Nephron progenitor cell (in vitro differentiated cells): ENCODE measurements around the gene PLA2G6.
A peak's percentile ranks its signal among the peaks of the same experiment; 100 is the strongest.

Experiments
- DNase-seq: peaks from one replicate; pipeline ENCODE4 v3.0.0; 2021
- H3K27ac Mint-ChIP-seq: 2 replicates; pipeline ENCODE4 v1.8.0; 2021; ENCODE audit warnings: mild to moderate bottlenecking, moderate library complexity, mixed read lengths
- H3K27me3 Mint-ChIP-seq: 2 replicates; pipeline ENCODE4 v1.8.0; 2021; ENCODE audit warnings: mild to moderate bottlenecking, low read depth, mixed read lengths; ENCODE audit not compliant: poor library complexity
- H3K36me3 Mint-ChIP-seq: 2 replicates; pipeline ENCODE4 v1.8.0; 2021; ENCODE audit warnings: low read depth, mixed read lengths
- H3K4me1 Mint-ChIP-seq: 2 replicates; pipeline ENCODE4 v1.8.0; 2021; ENCODE audit warnings: mixed read lengths
- H3K4me3 Mint-ChIP-seq: 2 replicates; pipeline ENCODE4 v1.8.0; 2021; ENCODE audit warnings: mild to moderate bottlenecking, moderate library complexity, mixed read lengths
- H3K9me3 Mint-ChIP-seq: 2 replicates; pipeline ENCODE4 v1.8.0; 2021; ENCODE audit warnings: mild to moderate bottlenecking, moderate library complexity, mixed read lengths
- CTCF ChIP-seq: fragments of 200-600 bp; sonication (generic); IDR thresholded peaks from 2 replicates; pipeline ENCODE4 v1.5.0; 2021; ENCODE audit warnings: antibody characterized with exemption

The PLA2G6 gene

GRCh38 chr22:38170469-38170868 lies 11.2 kb downstream of the PLA2G6 start:
- Mint-ChIP-seq H3K27ac (peak overlapping the region; percentile 59), H3K27me3 (no peaks in the 10 kb centered on the region), H3K4me3 (no peak overlapping the region), H3K4me1 (peaks cover 63% of the 10 kb centered on the region), H3K9me3 (no peaks in the 10 kb centered on the region), H3K36me3 (peaks cover 20% of the 10 kb centered on the region)
- no peak for TF ChIP-seq CTCF
- no peak for DNase-seq

GRCh38 chr22:38169116-38169515 lies 12.5 kb downstream of the PLA2G6 start:
- Mint-ChIP-seq H3K4me3 (no peak overlapping the region), H3K27ac (peak overlapping the region; percentile 51), H3K27me3 (no peaks in the 10 kb centered on the region), H3K4me1 (peaks cover 66% of the 10 kb centered on the region), H3K36me3 (peaks cover 24% of the 10 kb centered on the region), H3K9me3 (no peaks in the 10 kb centered on the region)
- no peak for TF ChIP-seq CTCF
- DNase-seq, result no peak

GRCh38 chr22:38167988-38168407 lies 13.6 kb downstream of the PLA2G6 start:
- no peak for TF ChIP-seq CTCF
- no peaks in the 10 kb centered on the region for H3K27me3 Mint-ChIP-seq
- H3K36me3 Mint-ChIP-seq, result peaks cover 24% of the 10 kb centered on the region
- H3K27ac Mint-ChIP-seq, result peak overlapping the region; percentile 6
- H3K4me1 Mint-ChIP-seq, result peaks cover 73% of the 10 kb centered on the region
- H3K9me3 Mint-ChIP-seq, result no peaks in the 10 kb centered on the region
- DNase-seq, result no peak
- no peak overlapping the region for H3K4me3 Mint-ChIP-seq

GRCh38 chr22:38165922-38166593 lies 15.6 kb downstream of the PLA2G6 start:
- Mint-ChIP-seq H3K27me3 (no peaks in the 10 kb centered on the region), H3K9me3 (no peaks in the 10 kb centered on the region), H3K36me3 (peaks cover 24% of the 10 kb centered on the region), H3K27ac (no peak overlapping the region), H3K4me3 (no peak overlapping the region), H3K4me1 (peaks cover 67% of the 10 kb centered on the region)
- no peak for DNase-seq
- TF ChIP-seq CTCF, result no peak

GRCh38 chr22:38164551-38164918 lies 17.1 kb downstream of the PLA2G6 start:
- no peak overlapping the region for H3K4me3 Mint-ChIP-seq
- TF ChIP-seq CTCF, result no peak
- no peak for DNase-seq
- H3K36me3 Mint-ChIP-seq, result peaks cover 24% of the 10 kb centered on the region
- H3K9me3 Mint-ChIP-seq, result no peaks in the 10 kb centered on the region
- H3K27me3 Mint-ChIP-seq, result peaks cover 1% of the 10 kb centered on the region
- peaks cover 54% of the 10 kb centered on the region for H3K4me1 Mint-ChIP-seq
- H3K27ac Mint-ChIP-seq, result peak overlapping the region; percentile 97

GRCh38 chr22:38163844-38164550 lies 17.6 kb downstream of the PLA2G6 start:
- Mint-ChIP-seq H3K4me1 (peaks cover 49% of the 10 kb centered on the region), H3K36me3 (peaks cover 24% of the 10 kb centered on the region), H3K9me3 (no peaks in the 10 kb centered on the region), H3K4me3 (no peak overlapping the region), H3K27ac (peak overlapping the region; percentile 97), H3K27me3 (peaks cover 3% of the 10 kb centered on the region)
- no peak for DNase-seq
- no peak for TF ChIP-seq CTCF
